GOT3 (cell line): ENCODE measurements around the gene RTKN.
"Not testable (repeated sequence)": the region's sequence is repeated elsewhere in the genome, so short reads cannot be mapped to it uniquely, and the experiment has no call there.

Experiments used
- DNase-seq: peaks from one replicate; lab custom pipeline; 2025; ENCODE audit warnings: mixed read lengths; lab: John Stamatoyannopoulos, UW

RTKN gene, protein sequence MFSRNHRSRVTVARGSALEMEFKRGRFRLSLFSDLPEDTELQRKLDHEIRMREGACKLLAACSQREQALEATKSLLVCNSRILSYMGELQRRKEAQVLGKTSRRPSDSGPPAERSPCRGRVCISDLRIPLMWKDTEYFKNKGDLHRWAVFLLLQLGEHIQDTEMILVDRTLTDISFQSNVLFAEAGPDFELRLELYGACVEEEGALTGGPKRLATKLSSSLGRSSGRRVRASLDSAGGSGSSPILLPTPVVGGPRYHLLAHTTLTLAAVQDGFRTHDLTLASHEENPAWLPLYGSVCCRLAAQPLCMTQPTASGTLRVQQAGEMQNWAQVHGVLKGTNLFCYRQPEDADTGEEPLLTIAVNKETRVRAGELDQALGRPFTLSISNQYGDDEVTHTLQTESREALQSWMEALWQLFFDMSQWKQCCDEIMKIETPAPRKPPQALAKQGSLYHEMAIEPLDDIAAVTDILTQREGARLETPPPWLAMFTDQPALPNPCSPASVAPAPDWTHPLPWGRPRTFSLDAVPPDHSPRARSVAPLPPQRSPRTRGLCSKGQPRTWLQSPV

DNA sequence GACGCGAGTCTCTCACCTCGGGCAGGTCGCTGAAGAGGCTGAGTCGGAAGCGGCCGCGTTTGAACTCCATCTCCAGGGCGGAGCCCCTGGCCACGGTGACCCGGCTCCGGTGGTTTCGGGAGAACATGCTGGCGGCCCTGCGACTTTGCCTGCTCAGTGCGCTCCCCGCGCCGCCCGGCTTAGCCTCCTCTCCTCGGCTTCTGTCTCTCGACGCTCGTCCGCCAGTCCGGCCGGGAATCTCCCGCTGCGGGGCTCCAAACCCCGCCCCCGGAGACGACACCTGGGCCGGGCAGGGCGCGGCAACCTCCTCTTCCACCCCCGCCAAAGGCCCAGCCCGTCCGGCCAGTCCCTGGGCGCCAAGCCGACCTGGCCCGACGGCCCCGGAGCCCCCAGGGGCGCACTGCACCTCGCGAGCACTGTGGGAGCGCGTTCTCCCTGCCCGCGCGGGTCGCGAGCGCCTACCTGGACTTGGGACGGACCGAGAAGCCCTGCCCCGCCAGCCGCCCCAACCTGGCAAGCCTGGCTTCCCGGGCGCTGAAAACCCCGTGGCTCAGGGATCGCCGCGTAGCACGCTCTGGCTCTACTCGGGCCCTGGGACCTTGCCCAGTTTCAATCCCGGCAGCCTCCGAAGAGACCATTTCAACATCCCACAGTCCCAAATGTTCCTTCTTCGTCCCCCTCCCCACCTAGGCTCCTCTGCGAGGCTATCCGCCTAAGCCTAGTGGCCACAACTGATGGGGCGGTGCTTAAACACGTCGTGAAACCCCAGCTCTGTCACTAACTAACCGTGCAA, at the start of gene RTKN:
TSS of gene RTKN (minus strand) at position 248 of the 793 bp plus-strand sequence. CDS start at position 127, 121 bp downstream.
- DNase-seq: no peak

DNA sequence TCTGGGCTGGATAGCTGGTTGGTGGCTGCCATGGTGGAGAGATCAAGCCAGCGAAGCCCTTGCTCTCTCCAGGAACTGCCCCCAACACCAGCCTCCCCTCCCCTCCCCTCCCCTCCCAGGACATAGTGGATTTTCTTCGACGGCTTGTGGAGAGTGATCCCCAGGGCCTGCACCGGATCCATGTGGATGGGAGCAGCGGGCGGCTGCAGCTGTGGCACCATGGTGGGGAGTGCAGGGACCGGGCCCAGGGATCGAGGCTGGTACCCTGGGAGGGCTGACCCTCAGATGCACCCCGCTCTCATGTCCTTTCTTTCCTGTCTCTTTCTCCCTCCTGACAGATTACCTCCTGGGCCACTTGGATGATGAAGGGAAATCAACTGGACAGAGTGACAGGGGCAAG, 48.2 kb upstream of the RTKN start:
- no peak for DNase-seq

DNA sequence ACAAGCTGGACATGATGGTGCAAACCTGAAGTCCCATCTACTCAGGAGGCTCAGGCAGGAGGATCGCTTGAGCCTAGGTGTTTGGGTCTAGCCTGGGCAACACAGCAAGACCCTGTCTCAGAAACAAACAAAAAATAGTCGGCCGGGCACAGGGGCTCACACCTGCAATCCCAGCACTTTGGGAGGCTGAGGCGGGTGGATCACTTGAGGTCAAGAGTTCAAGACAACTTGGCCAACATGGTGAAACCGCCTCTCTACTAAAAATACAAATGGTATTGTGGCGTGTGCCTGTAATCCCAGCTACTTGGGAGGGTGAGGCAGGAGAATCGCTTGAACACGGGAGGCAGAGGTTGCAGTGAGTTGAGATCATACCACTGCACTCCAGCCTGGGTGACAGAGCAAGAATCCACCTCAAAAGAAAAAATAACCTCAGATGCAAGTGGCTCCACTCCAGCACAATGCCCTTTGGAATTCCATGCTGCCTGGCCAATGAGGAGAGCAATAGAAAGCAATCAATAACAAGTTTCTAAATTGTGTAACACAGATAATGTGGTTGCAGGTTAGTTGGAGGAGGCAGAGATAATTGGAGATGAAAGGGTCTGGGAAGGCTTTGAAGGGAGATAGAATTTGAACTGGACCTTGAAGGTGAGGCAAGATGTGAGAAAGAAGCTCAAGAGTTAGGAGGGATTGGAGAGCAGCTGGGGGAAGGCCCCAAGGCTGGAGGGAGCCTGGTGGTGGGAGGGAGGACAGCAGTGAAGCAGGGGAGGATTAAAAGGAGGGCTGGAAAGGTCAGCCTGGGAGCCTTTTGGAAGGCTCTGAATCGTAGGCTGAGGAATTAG, 47.1 kb upstream of the RTKN start:
- no peak for DNase-seq

DNA sequence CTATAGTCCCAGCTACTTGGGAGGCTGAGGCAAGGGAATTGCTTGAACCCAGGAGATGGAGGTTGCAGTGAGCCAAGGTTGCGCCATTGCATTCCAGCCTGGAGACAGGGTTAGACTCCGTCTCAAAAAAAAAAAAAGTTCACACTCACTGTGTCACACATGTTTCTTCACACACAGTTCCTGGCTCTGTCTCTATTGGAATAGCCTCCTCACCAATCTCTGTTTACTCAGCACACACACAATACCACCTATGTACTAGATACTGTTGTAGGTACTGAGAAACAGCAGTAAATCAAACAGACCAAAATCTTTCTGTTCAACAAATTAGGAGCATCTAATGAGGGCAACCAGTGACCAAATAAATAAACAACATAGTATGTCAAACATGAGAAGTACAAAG, 44.4 kb upstream of the RTKN start:
- no peak for DNase-seq

DNA sequence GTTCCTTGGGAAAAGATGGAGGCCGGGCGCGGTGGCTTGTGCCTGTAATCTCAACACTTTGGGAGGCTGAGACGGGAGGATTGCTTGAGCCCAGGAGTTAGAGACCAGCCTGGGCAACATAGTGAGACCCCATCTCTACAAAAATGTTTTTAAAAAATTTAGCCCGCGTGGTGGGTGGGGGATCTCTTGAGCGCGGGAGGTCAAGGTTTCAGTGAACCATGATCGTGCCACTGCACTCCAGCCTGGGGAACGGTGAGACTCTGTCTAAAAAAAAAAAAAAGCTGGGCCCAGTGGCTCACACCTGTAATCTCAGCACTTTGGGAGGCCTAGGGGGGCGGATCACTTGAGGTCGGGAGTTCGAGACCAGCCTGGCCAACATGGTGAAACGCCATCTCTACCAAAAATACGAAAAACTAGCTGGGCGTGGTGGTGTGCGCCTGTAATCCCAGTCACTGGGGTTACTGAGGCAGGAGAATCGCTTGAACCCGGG, 42.0 kb upstream of the RTKN start:
- DNase-seq: not testable (repeated sequence)

DNA sequence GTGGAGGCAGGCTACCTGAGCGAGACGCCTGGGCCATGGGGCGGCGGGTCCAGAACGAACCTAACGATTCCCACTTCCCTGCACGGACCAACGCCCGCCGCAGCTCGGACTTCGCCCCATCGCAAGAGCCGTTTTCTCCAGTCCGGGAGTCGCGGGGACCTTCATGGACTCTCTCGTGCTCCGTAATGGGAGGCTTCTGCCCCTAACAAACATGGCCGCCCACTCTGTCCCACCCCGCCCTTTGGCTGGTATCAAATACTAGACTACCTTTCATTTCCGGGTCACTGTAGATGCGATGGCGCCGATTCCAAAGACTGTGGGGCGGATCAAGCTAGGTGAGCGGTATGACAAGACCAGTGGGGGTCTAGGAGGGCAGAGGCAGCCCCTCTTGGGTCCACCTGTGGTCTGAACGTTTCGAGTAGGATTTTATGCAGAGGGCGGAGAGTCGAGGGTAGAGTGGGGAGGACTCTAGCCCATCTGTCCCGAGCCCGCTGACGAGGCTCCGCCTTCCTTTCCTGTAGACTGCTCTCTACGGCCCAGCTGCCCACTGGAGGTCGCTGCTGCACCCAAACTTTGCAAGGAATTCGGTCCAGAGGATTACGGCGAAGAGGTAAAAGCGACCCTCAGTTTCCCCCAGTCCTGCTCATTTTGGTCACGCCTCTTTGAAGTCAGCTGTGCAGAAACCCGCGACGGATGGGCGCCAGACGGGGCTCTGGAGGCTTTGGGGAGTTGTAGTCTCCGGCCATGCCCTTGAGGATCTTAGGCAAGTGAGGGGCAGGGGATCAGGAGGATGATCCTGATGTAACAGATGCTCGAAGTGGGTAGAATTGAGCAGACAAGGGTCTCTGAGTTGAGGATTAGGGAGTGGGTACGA, 41.3 kb upstream of the RTKN start, which contains the start of the genes CCDC142 and TTC31:
TSS of gene CCDC142 (minus strand) at position 198 of the 874 bp plus-strand sequence. CDS start at position 37, 161 bp downstream.
TSS of gene TTC31 (plus strand) at position 281 of the 874 bp plus-strand sequence. CDS start at position 296, 15 bp downstream.
- peak; percentile 86 for DNase-seq

DNA sequence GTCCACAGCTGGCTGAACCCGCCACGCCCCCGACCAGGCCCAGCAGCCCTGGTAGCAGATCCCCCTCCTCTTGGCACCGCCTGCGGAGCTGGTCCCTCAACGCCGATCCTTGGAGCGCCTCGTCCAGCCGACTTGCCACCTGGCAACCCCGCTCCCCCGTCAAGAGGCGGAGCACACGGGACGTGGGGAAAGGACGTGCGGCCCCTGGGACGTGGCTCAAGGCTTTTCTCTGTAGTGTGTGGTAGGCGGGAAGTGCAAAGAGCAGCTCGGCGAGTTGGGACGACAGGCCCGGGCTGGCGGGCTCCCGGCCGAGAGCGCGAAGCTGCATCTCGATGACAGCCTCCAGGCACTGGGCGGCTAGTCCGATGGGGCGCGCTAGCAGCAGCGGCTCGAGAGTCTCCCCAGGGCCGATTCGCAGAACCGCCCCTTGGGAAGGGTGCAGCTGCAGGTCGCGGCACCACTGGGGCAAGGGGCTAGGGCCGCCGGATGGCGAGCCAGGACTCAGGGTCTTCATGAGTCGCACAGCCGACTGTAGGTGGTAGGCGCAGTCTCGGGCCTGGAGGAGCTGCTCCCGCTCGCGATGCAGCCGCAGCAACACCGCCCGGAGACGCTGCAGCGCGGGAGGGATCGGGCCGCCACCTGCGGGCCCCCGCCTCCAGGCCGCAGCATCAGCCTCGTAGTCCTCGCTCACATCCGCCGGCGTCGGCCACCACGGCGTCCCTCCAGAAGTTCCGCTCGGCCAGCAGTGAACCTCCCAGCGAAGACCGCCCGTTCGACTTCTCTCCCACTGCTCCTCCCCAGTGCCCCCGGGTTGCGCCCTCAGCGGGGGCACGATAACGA, 40.4 kb upstream of the RTKN start:
- no peak for DNase-seq

DNA sequence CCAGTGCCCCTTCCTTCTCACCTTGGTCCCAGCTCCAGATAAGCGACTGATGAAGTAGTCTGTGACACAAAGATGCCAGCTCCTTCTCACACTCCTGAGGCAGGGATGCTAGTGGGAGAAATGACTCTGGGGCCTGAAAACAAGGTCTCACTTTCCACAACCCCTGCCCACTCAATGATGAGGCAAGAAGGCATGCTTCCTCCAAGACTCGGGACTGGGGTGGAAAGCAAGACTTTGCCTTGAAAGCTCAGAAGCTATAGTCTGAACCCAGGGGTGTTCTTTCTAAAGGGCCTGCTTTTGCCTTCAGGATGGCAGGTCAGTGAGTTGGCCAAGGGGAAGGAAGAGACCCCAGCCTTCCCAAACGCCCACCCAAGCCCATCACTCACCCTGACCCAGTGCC, 39.7 kb upstream of the RTKN start:
- DNase-seq: no peak

DNA sequence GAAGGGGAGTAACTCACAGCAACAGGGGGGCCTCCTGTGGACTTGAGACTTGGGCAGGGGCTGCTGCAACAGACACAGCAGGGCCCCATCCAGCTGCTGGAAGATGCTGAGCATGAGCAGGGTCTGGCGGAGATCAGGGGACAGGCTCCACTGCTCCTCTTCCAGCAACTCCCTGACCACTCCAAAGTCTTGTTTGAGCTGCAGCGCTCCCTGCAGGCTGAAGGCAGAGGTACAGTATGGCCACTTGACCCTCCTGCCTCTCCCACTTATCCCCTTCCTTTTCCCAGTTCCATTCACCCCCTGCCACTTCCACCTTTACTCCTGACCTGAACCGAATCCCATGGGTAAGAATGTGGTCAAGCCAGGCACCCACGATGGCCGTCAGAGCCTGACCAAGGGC, 33.2 kb upstream of the RTKN start:
- no peak for DNase-seq

DNA sequence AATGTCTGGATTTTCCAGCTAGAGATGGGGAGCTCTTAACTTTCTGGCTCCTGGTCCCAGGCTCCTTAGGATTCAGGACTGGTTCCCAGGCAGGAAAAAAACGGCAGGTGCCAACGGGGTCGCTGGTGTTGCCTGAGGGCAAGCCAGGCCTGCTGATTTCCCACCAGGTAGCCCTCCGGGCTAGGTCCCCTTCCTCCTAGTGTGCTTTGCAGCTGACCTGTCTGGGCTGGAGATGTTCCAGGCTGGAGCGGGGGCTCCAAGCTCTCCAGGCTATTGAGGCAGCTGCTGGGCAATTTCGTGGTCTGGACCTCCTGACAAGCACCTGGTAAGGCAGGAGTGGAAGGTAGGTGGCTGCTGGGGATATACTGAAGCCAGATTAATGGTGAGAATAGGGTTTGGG, 32.7 kb upstream of the RTKN start:
- DNase-seq: no peak

DNA sequence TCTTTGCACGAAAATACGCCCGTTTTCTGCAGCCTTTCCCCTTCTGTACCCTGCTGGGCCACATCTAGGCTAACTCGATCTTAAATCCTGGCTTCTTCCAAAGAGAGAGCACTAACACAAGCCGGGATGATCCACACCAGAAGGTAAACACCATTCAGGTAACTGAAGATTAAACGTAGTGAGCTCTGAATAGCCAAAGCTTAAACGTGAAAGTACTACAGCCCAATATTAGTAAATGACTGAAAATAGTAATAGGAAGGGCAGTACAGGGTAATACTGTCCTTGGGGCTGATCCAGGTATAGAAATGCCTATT, 31.2 kb upstream of the RTKN start:
- no peak for DNase-seq

DNA sequence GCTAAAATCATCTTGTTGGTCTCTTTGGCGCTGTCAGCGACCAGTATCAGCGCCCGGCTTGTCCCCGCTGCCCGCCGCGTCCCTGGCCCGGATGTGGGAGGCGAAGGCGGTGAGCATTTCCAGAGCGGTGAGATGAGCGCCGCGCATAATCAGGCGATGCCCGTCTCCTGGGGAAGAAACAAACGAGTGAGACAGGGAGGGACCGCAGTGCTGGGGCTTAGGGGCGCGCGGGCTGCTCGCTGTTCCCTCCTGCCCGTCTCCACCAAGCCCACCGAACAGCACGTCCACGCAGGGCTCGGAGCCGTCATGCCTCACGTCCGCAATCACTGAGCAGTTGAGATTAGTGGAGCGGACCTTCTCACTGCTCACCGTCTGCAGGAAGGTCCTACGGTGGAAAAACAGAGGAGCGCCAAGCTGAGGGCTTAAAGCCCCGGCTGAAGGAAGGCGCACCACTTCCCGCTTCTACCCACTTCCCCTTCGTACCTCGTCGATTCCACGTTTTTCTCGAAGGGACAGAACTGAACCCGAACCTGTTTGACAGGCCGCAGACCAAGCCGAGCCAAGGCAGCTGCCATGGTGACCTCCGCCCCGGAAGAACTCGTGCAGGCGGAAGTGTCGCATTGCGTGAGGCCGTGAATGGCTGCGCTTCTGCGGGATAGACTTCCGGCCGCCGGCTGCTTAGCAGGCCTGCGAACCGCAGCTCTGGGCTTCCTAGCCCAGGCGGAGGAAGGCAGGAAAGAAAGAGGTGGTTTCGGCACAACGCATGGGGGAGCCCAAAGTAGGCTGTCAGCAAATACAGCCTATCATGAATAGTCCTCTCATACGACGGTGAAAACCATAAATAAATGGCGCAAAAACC, 30.6 kb upstream of the RTKN start, which contains the start of gene MRPL53:
TSS of gene MRPL53 (minus strand) at position 595 of the 859 bp plus-strand sequence. CDS start at position 575, 20 bp downstream.
- DNase-seq: peak; percentile 79

DNA sequence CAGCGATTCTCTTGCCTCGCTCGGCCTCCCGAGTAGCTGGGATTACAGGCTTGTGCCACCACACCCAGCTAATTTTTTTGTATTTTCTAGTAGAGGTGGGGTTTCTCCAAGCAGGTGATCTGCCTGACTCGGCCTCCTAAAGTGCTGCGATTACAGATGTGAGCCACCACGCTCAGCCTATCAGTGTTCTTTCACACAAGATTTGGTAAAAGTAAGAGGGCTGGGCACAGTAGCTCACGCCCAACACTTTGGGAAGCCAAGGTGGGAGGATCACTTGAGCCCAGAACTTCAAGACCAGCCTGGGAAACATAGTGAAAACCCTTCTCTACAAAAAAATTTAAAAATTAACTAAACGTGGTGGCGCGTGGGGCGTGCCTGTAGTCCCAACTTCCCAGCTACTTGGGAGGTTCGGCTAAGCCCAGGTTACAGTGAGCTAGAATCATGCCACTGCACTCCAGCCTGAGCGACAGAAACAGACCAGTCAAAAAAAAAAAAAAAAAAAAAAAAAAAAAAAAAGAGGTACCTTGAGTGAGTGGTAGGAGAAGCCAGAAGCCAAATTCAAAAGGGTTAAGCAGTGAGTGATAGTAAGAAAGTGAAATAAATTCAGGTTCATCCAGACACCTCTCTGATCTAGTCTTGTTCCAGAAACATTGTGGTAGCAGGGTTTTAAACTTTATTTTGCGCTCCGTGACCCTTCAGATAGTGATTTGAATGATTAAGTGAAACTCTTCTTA, 29.8 kb upstream of the RTKN start:
- no peak for DNase-seq

DNA sequence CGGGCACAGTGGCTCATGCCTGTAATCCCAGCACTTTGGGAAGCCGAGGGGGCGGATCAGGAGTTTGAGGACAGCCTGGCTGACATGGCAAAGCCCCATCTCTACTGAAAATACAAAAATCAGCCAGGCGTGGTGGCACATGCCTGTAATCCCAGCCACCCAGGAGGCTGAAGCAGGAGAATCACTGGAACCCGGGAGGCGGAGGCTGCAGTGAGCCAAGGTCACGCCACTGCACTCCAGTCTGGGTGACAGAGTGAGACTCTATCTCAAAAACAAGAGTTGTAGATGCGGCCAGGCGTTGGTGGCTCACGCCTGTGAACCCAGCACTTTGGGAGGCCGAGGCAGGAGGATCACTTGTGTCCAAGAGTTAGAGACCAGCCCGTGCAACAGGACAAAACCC, 29.0 kb upstream of the RTKN start:
- DNase-seq: not testable (repeated sequence)

DNA sequence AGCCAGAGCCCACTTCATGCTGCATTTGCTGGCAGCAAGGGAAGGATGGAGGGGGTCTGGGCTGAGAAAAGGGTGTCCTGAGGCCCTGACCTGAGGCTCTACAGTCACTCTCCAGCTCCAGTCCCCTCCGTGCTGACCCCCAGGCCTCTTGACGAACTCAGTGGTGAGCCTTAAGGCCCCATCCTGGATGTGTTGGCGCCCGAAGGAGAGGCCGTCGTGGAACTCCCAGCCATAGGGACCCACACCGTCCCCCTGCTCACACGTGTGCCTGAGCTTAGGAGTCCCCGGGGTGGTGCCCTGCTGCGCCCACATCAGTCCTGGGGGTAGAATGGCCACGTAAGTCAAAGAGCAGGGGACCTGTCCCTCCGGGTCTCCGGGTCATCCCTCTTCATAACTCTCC, 22.7 kb upstream of the RTKN start:
- DNase-seq: no peak

DNA sequence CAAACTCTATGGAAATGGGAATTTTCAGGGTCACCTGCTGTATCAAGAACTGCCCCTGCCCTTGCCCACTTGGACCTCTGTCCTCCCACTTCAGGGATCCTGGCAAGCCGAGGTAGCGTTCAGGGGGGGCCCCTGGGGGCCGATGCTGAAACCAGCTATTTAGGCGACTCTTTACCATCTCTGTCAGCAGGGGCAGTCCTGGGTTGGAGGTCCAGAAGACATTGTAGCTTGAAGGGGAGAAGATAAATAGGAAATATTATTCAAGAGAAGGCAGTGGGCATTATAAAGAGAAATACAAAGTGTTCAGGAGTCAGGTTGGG, 21.0 kb upstream of the RTKN start:
- no peak for DNase-seq

DNA sequence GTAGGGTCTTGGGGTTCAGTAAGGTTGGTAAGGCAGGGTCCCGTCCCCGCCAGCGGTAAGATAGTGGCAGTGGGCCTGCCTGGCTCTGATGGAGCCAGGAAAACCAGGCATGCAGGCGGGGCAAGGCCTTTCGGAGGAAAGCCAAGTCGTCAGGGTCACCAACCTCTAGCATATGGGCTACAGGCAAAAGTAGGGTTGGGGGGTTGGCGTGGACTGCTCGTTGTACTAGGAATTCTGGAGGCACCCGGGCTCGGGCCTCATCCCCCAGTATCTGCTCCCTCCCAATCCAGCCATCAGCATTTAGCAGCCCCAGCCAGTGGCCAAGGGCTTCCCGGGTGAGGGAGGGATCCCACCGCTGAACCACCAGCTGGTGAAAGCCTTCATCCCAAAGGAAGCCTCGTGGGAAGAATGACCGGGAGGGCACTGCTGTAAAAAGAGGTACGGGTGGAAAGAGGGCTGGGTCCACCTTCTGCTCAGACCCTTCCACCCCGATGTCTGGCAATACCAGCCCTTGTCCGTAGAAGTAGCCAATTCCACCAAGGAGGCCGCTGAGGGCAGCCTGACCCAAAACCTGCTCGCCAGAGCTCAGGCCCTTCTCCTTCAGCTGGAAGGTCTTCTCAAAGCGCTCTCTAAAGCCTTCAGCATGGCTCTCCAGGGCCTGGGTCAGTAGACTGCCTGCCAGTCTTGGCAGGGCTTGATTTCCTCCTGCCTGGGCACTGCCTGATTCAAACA, 20.5 kb upstream of the RTKN start:
- DNase-seq: no peak
